HG02571 (cell line): Measurements from ENCODE around the gene TCERG1L.

Experiments
- ATAC-seq: cut with Tn5 transposase; IDR thresholded peaks from one replicate; pipeline ENCODE4 v1.9.1; 2021; ENCODE audit warnings: mild to moderate bottlenecking, moderate library complexity; ENCODE audit not compliant: unreplicated experiment

TCERG1L gene

DNA sequence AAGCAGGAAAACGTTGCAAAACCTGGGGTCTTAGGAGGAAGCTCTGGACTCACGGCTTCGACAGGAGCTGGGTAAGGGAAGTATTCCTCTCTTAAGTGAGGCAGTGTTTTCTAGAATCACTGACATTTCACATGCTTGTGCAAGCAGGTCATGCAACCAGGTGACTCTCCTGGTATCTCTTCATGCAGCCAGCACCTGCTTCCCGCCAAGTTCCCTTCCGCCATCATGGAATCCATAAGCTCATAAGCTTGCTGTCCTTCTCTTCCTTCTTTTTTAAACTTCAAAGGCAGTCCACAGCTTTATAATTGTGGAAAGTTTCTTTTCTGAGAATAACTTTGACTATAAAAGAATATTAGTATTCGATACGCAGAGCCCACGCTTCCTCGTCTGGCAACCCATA, 256.1 kb downstream of the TCERG1L start:
- no peak for ATAC-seq

DNA sequence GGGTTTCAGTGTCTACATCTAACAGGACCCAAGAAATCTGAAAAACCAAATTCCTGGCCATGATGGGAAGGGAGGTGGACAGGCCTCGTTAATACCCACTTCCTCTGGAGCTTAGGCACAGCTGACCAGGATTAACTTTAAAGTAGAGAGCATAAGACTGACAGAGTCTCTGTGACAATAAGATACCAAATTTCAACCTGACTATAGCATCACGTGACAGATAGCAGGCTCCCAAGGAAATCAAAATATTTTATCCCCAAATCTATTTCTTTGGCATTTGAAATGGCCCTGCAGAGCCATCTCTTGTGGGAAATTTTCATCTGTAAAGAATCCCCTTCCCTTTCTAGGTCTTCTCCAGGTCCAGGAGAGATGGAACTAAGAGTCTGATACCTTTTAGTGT, 258.3 kb downstream of the TCERG1L start:
- ATAC-seq, result no peak

DNA sequence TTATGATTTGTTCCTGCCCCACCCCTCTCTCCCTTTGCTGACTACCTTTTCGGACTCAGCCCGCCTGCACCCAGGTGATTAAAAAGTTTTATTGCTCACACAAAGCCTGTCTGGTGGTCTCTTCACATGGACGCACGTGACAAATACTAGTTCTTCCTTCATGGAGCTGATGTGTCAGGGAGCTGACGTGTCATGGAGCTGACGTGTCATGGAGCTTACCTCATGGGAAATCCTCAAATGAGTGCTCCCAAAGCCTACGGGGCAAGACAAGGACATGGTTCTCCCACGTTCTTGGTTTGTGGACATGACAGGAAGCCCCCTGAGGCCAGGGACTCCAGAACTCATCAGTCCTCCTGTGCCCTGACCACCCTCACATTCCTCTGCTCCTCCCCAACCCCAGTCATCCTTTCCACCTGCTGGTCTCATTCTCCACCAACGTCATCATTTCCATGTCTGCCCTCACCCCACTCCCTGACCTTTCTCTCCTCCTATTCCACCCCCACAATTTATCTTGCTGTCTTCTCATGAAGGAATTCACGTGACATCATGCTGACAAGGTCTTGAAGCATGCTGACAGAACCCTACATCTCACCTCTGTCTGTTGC, 261.3 kb downstream of the TCERG1L start:
- ATAC-seq, result no peak

DNA sequence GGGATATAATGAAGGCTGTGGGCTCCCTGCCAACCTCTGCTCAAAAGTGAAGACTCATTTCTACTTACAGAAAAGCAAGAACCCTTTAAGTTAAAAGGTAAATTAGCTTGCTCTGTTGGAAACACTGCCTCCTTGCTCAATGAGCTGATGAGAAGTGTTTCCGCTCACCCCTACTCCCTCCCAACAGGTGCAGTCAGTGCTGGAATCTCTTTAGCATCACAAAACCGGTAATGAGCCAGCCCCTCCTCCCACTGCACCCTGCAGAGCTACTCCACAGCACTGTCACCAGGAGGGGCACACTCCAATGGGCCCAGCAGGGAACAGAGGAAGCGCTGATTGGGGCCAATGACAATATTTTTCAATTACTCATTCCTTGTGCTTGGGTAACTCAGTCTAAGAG, 262.5 kb downstream of the TCERG1L start:
- no peak for ATAC-seq

DNA sequence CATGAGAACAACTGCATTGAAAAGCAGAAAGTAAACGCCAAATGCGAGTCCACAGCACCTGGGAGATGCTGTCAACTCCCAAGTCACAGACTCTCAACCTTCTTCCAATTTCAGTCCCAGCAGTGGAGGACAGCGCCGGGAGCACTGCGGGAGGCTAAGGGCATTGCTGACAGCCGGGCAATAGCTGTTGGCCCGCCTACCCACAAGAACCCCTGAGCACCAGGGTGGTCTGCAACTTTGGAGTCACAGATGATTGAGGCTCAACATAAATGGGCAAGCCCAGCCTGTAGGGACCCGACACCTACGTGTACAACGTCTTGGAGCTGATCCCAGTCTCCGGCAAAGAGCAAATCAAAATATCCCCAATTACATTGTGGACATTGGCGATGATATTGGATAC, 262.9 kb downstream of the TCERG1L start:
- ATAC-seq, result no peak

DNA sequence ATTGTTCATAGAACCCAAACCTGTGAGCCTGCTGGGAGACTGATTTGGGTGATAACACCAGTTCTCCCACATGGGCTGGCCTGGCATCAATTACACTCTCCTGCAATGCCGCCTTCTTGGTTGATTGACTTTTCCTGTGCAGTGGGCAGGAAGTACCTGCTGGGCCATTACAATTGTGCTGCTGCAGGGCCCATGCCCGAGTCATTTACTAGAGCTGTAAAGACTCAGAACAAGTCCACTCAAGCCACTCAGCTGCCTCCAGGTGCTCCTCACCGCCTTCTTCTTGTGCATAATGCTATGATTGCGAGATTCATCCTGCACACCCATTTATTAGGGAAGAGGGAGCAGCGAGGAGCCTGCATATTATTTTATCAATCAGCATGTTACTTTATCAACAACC, 264.0 kb downstream of the TCERG1L start:
- no peak for ATAC-seq

DNA sequence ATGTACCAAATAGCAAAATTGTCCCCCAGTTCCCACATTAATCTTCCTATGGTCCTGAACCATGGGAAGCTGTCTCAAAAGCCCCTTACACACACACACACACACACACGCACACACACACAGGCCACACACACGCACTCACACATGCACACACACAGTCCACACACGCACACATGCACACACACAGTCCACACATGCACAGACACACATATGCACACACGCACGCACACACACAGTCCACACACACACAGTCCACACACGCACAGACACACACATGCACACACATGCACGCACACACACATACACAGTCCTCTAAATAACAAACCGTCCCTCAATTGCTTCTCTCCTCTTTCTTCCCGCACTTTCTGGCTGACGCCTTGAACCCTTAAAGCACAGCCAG, 265.3 kb downstream of the TCERG1L start:
- ATAC-seq, result no peak

DNA sequence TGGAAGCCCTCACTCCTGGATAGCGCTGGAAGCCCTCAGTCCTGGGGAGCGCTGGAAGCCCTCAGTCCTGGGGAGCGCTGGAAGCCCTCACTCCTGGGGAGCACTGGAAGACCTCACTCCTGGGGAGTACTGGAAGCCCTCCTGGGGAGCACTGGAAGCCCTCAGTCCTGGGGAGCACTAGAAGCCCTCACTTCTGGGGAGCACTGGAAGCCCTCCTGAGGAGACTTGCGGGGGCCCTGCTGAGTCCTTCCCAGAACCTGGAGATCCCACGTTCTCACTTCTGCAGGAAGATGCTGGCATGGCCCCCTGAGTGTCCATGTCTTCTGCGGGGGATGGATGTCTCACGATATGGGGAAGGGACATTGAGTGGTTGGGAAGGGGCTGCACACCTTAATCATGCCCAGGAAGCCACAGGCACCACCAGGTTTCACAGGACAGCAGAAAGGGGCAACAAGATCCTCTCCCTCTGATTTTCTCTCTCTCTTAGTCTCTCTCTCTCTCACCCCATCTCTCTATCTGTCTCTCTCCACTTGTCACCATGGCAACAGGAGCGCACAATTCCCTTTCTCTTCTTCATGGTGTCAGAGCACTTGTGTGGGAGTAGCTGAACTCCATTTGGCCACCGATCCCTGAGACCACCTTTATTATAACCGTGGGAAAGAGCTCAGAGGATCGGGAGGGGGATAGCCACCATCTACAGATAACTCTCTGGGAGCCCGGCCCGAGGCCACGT, 267.0 kb downstream of the TCERG1L start:
- ATAC-seq, result no peak

DNA sequence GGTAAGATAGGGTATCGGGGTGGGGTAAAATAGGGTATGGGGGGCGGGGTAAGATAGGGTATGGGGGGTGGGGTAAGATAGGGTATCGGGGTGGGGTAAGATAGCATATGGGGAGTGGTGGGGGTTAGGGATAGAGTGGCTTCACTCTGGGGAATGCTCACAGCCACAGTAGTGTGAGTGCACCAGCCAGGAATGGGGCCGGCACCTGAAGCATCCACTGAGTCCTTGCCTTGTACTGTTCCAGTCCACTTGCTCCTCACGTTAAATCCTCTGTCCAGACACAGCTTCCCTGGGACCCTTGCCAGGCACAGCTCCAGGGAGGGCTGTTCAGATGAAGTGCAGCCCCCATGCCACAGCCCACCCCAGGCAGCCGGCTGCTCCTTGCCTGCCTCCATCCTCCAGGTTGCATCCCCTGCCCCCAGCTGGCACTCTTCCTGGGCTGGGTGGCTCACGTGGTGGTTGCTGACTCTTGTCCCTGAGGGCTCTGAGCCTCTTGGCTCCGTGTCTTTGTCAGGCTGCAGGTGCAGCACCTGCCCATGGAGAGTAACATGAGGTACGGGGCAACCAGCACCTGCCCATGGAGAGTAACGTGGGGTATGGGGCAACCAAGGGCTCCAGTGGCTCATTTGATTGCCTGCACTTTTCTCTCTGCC, 268.4 kb downstream of the TCERG1L start:
- no peak for ATAC-seq
